Left ventricle myocardium superior (tissue), 1 donor: ENCODE data around the gene WWC1. TPM values are rescaled to one million over a fixed set of nuclear protein-coding genes. Genes with fewer than 3 reads are reported as not detected.

ENCODE experiments used
- ATAC-seq: fragments of 200-7000 bp; cut with Tn5 transposase; one replicate; pipeline ENCODE4 v1.9.1; 2020; ENCODE audit warnings: mild to moderate bottlenecking, moderate library complexity
- DNase-seq: peaks from one replicate; pipeline ENCODE4 v3.0.0-alpha.2; 2020
- intact Hi-C: fragments of 100-400 bp; cut with micrococcal nuclease; formaldehyde crosslinking; loops from one replicate; pipeline ENCODE4 v1.11.0; 2022
- total RNA-seq: library from RNA; stranded (reverse); fragmentation: NEBNext Ultra II Directional; extraction: Animal tissue kit (Norgen Biotek cat#: 25700); gene quantifications from one replicate; pipeline ENCODE4 v1.2.1, GENCODE V29; 2021
- donor health status: DM: no; HTN: yes; CAD: no; lungs with severe emphysema.

Gene WWC1
- total RNA-seq, 1 donor from 2014 or later, result 4.3 TPM

GRCh38 chr5:168455201-168455600, 163.8 kb downstream of the WWC1 start:
- ATAC-seq (no peak), DNase-seq (no peak)
- intact Hi-C loops, result no loop called here

- ATAC-seq (no peak), DNase-seq (no peak)
- intact Hi-C loops, result no loop called here
Observed at GRCh38 chr5:168457542-168457941, 166.1 kb downstream of the WWC1 start.

GRCh38 chr5:168460606-168461005, 169.2 kb downstream of the WWC1 start:
- intact Hi-C loops, result no loop called here
- ATAC-seq, result no peak
- no peak for DNase-seq

GRCh38 chr5:168463081-168463480, 171.6 kb downstream of the WWC1 start:
- ATAC-seq, result no peak
- no peak for DNase-seq
- intact Hi-C loops, result no loop called here

GRCh38 chr5:168464214-168464613, 172.8 kb downstream of the WWC1 start:
- intact Hi-C loops, result no loop called here
- ATAC-seq, result no peak
- DNase-seq, result no peak

- DNase-seq, result no peak
- intact Hi-C loops, result no loop called here
- ATAC-seq, result no peak
Observed at GRCh38 chr5:168464641-168465040, 173.2 kb downstream of the WWC1 start.

GRCh38 chr5:168467755-168468330, 176.4 kb downstream of the WWC1 start:
- no peak for DNase-seq
- intact Hi-C loops, result no loop called here
- no peak for ATAC-seq

- no peak for DNase-seq
- intact Hi-C loops, result no loop called here
- no peak for ATAC-seq
Observed at GRCh38 chr5:168468836-168469235, 177.4 kb downstream of the WWC1 start.

- ATAC-seq, result no peak
- no peak for DNase-seq
Observed at GRCh38 chr5:168469816-168470215, 178.4 kb downstream of the WWC1 start.

GRCh38 chr5:168471785-168472184, 180.3 kb downstream of the WWC1 start:
- DNase-seq (no peak), ATAC-seq (no peak)
- intact Hi-C loops, result no loop called here

More at GRCh38 chr5:168469816-168470215, 178.4 kb downstream of the WWC1 start:
- intact Hi-C loops, result no loop called here

- intact Hi-C loops, result no loop called here
- ATAC-seq, result peak; percentile 57
- no peak for DNase-seq
Observed at GRCh38 chr5:168472329-168472728, 180.9 kb downstream of the WWC1 start.

GRCh38 chr5:168474319-168474718, 182.9 kb downstream of the WWC1 start:
- DNase-seq, result no peak
- intact Hi-C loops, result no loop called here
- ATAC-seq, result no peak

GRCh38 chr5:168477060-168477459, 185.6 kb downstream of the WWC1 start:
- DNase-seq (no peak), ATAC-seq (no peak)
- intact Hi-C loops, result no loop called here

- DNase-seq (no peak), ATAC-seq (no peak)
- intact Hi-C loops, result no loop called here
Observed at GRCh38 chr5:168479166-168479565, 187.7 kb downstream of the WWC1 start.

- intact Hi-C loops, result no loop called here
- no peak for DNase-seq
- ATAC-seq, result no peak
Observed at GRCh38 chr5:168480601-168481000, 189.2 kb downstream of the WWC1 start.

GRCh38 chr5:168481330-168481788, 189.9 kb downstream of the WWC1 start:
- ATAC-seq (no peak), DNase-seq (no peak)
- intact Hi-C loops, result no loop called here

GRCh38 chr5:168482361-168482760, 190.9 kb downstream of the WWC1 start:
- intact Hi-C loops, result no loop called here
- ATAC-seq (no peak), DNase-seq (no peak)

GRCh38 chr5:168486136-168486879, 194.9 kb downstream of the WWC1 start, which contains the start of gene RARS1:
TSS of gene RARS1 (plus strand) at chr5:168486471. CDS start at chr5:168486499, 28 bp downstream.
- peak; percentile 95 for DNase-seq
- intact Hi-C loops, result no loop called here
- ATAC-seq, result peak; percentile 100

GRCh38 chr5:168489059-168489458, 197.6 kb downstream of the WWC1 start:
- no peak for ATAC-seq
- intact Hi-C loops, result no loop called here
- no peak for DNase-seq

GRCh38 chr5:168494057-168494555, 202.7 kb downstream of the WWC1 start:
- DNase-seq (no peak), ATAC-seq (no peak)
- intact Hi-C loops, result no loop called here
